Dermis microvascular lymphatic vessel endothelial cell (primary cell): ENCODE measurements around the gene REPS2. TPM values are rescaled to one million over a fixed set of nuclear protein-coding genes. Genes with fewer than 3 reads are reported as not detected.
A peak's percentile ranks its signal among the peaks of the same experiment; 100 is the strongest.
"Not testable (repeated sequence)": the region's sequence is repeated elsewhere in the genome, so short reads cannot be mapped to it uniquely, and the experiment has no call there.

Source experiments
- DNase-seq, 2 donors: peaks; one replicate each; pipeline versions ENCODE4 v3.0.0 to v3.0.0-alpha.2; 2010; ENCODE audit warnings: low read depth in 2 of 2
- total RNA-seq: library from RNA; depleted of rRNA; stranded (reverse); fragments of >200 nt; gene quantifications from 2 replicates; pipeline ENCODE4 v1.2.1, GENCODE V29; 2014

Gene REPS2
- total RNA-seq, 1 donor from 2014 or later: 4.2 TPM

GRCh38 chrX:16963216-16963615 lies 16.8 kb downstream of the REPS2 start:
- no peak for DNase-seq

- DNase-seq: not testable (repeated sequence)
Observed at GRCh38 chrX:16964976-16965375, 18.5 kb downstream of the REPS2 start.

GRCh38 chrX:16966752-16967448 lies 20.4 kb downstream of the REPS2 start:
- no peak for DNase-seq

GRCh38 chrX:16968753-16969152 lies 22.3 kb downstream of the REPS2 start:
- not testable (repeated sequence) for DNase-seq

- no peak for DNase-seq
Observed at GRCh38 chrX:16970977-16971376, 24.5 kb downstream of the REPS2 start.

GRCh38 chrX:16971694-16972093 lies 25.2 kb downstream of the REPS2 start:
- DNase-seq: no peak

- no peak for DNase-seq
Observed at GRCh38 chrX:16975233-16975632, 28.8 kb downstream of the REPS2 start.

GRCh38 chrX:16977771-16978170 lies 31.3 kb downstream of the REPS2 start:
- DNase-seq: no peak

GRCh38 chrX:16978193-16978984 lies 31.9 kb downstream of the REPS2 start:
- no peak for DNase-seq

- DNase-seq: no peak
Observed at GRCh38 chrX:16979226-16979625, 32.8 kb downstream of the REPS2 start.

- DNase-seq: no peak
Observed at GRCh38 chrX:16981209-16981608, 34.8 kb downstream of the REPS2 start.

GRCh38 chrX:16981980-16982379 lies 35.5 kb downstream of the REPS2 start:
- no peak for DNase-seq

GRCh38 chrX:16983051-16983450 lies 36.6 kb downstream of the REPS2 start:
- DNase-seq: no peak

GRCh38 chrX:16985286-16985685 lies 38.8 kb downstream of the REPS2 start:
- no peak for DNase-seq

GRCh38 chrX:16986169-16986568 lies 39.7 kb downstream of the REPS2 start:
- DNase-seq: no peak

- DNase-seq: no peak
Observed at GRCh38 chrX:16989750-16990149, 43.3 kb downstream of the REPS2 start.

GRCh38 chrX:16990839-16991238 lies 44.4 kb downstream of the REPS2 start:
- DNase-seq: no peak

- no peak for DNase-seq
Observed at GRCh38 chrX:16992445-16992844, 46.0 kb downstream of the REPS2 start.

- DNase-seq: peak; percentile 1 to 24
Observed at GRCh38 chrX:16992951-16993350, 46.5 kb downstream of the REPS2 start.

GRCh38 chrX:16993791-16994318 lies 47.4 kb downstream of the REPS2 start:
- DNase-seq: no peak

- DNase-seq: no peak
Observed at GRCh38 chrX:16994736-16995135, 48.3 kb downstream of the REPS2 start.

- DNase-seq: no peak
Observed at GRCh38 chrX:16997313-16997712, 50.9 kb downstream of the REPS2 start.

- DNase-seq: no peak
Observed at GRCh38 chrX:16999275-16999674, 52.8 kb downstream of the REPS2 start.
